Measurements from ENCODE around the gene REG3G.

REG3G gene

GRCh38 chr2:78984386-78984785, 41.1 kb upstream of the REG3G start:
- DNase-seq (ENCODE audit: insufficient read length, low spot score) (no peak), FAIRE-seq (no peak)

GRCh38 chr2:78985558-78985957, 39.9 kb upstream of the REG3G start:
- DNase-seq (ENCODE audit: insufficient read length, low spot score), result no peak
- FAIRE-seq, result no peak
- TF ChIP-seq CTCF (IDR thresholded peaks at IDR 0.05; ENCODE audit: insufficient read depth, missing control alignments), result no peak

More at GRCh38 chr2:78984386-78984785, 41.1 kb upstream of the REG3G start:
- TF ChIP-seq CTCF (IDR thresholded peaks at IDR 0.05; ENCODE audit: insufficient read depth, missing control alignments), result no peak

- no peak for TF ChIP-seq CTCF (IDR thresholded peaks at IDR 0.05; ENCODE audit: insufficient read depth, missing control alignments)
- DNase-seq (ENCODE audit: insufficient read length, low spot score) (no peak), FAIRE-seq (no peak)
Measured at GRCh38 chr2:78989051-78989450, 36.5 kb upstream of the REG3G start.

- no peak for FAIRE-seq
- DNase-seq (ENCODE audit: insufficient read length, low spot score), result peak; percentile 31
- peak; percentile 46 for TF ChIP-seq CTCF (IDR thresholded peaks at IDR 0.05; ENCODE audit: insufficient read depth, missing control alignments)
Measured at GRCh38 chr2:78992451-78992806, 33.1 kb upstream of the REG3G start.

- no peak for TF ChIP-seq CTCF (IDR thresholded peaks at IDR 0.05; ENCODE audit: insufficient read depth, missing control alignments)
Measured at GRCh38 chr2:78992807-78993517, 32.5 kb upstream of the REG3G start.

GRCh38 chr2:78993518-78994148, 31.9 kb upstream of the REG3G start:
- TF ChIP-seq CTCF (IDR thresholded peaks at IDR 0.05; ENCODE audit: insufficient read depth, missing control alignments), result no peak
- FAIRE-seq (no peak), DNase-seq (ENCODE audit: insufficient read length, low spot score) (no peak)

More at GRCh38 chr2:78992807-78993517, 32.5 kb upstream of the REG3G start:
- FAIRE-seq, result no peak
- peak; percentile 27 for DNase-seq (ENCODE audit: insufficient read length, low spot score)

- no peak for TF ChIP-seq CTCF (IDR thresholded peaks at IDR 0.05; ENCODE audit: insufficient read depth, missing control alignments)
- FAIRE-seq, result no peak
- no peak for DNase-seq (ENCODE audit: insufficient read length, low spot score)
Measured at GRCh38 chr2:78994789-78995188, 30.7 kb upstream of the REG3G start.

Measured in D721Med (cell line).